ENCODE measurements around the gene FLT3. TPM values are rescaled to one million over a fixed set of nuclear protein-coding genes. Genes with fewer than 3 reads are reported as not detected.
A peak's percentile ranks its signal among the peaks of the same experiment; 100 is the strongest.

FLT3 gene
- total and polyA plus RNA-seq, 2 of the 13 experiments (the other 11 are each of a cell fraction or from before 2014, with no cell fraction given), result not detected

- TF ChIP-seq, protein P1, sequence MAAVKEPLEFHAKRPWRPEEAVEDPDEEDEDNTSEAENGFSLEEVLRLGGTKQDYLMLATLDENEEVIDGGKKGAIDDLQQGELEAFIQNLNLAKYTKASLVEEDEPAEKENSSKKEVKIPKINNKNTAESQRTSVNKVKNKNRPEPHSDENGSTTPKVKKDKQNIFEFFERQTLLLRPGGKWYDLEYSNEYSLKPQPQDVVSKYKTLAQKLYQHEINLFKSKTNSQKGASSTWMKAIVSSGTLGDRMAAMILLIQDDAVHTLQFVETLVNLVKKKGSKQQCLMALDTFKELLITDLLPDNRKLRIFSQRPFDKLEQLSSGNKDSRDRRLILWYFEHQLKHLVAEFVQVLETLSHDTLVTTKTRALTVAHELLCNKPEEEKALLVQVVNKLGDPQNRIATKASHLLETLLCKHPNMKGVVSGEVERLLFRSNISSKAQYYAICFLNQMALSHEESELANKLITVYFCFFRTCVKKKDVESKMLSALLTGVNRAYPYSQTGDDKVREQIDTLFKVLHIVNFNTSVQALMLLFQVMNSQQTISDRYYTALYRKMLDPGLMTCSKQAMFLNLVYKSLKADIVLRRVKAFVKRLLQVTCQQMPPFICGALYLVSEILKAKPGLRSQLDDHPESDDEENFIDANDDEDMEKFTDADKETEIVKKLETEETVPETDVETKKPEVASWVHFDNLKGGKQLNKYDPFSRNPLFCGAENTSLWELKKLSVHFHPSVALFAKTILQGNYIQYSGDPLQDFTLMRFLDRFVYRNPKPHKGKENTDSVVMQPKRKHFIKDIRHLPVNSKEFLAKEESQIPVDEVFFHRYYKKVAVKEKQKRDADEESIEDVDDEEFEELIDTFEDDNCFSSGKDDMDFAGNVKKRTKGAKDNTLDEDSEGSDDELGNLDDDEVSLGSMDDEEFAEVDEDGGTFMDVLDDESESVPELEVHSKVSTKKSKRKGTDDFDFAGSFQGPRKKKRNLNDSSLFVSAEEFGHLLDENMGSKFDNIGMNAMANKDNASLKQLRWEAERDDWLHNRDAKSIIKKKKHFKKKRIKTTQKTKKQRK (IDR thresholded peaks at IDR 0.05; ENCODE audit: low read length), result no peak
- TF ChIP-seq, protein P2, sequence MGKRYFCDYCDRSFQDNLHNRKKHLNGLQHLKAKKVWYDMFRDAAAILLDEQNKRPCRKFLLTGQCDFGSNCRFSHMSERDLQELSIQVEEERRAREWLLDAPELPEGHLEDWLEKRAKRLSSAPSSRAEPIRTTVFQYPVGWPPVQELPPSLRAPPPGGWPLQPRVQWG (CRISPR knock-in tag; IDR thresholded peaks at IDR 0.05; ENCODE audit: borderline replicate concordance, low read depth), result no peak
- TF ChIP-seq ZNF710 (CRISPR knock-in tag; IDR thresholded peaks at IDR 0.05; ENCODE audit: borderline replicate concordance) (0 out of 2 replicates have a peak, but pooled peaks have one; percentile 11), ZNF350 (CRISPR knock-in tag; IDR thresholded peaks at IDR 0.05; ENCODE audit: borderline replicate concordance, low read depth) (no peak), KAT2B (IDR thresholded peaks at IDR 0.05; ENCODE audit: borderline replicate concordance, low read depth, low read length) (no peak), ZNF737 (CRISPR knock-in tag; IDR thresholded peaks at IDR 0.05; ENCODE audit: borderline replicate concordance) (no peak), ZNF816 (CRISPR knock-in tag; IDR thresholded peaks at IDR 0.05; ENCODE audit: borderline replicate concordance) (no peak), ZNF552 (CRISPR knock-in tag; IDR thresholded peaks at IDR 0.05; ENCODE audit: borderline replicate concordance) (no peak), HMGXB4 (CRISPR knock-in tag; IDR thresholded peaks at IDR 0.05; ENCODE audit: borderline replicate concordance in 1 of 2, low read depth in 1 of 2) (peak in 1 of 2 experiments; percentile 74; a peak in 2 of 4 replicates), IRX3 (CRISPR knock-in tag; IDR thresholded peaks at IDR 0.05; ENCODE audit: borderline replicate concordance, low read depth) (no peak), ZNF839 (CRISPR knock-in tag; IDR thresholded peaks at IDR 0.05; ENCODE audit: borderline replicate concordance) (no peak), ZNF549 (CRISPR knock-in tag; IDR thresholded peaks at IDR 0.05) (no peak), ZNF331 (CRISPR knock-in tag; IDR thresholded peaks at IDR 0.05) (no peak), ZNF232 (CRISPR knock-in tag; IDR thresholded peaks at IDR 0.05; ENCODE audit: borderline replicate concordance) (no peak), ZNF101 (CRISPR knock-in tag; IDR thresholded peaks at IDR 0.05; ENCODE audit: borderline replicate concordance, low read depth) (no peak)
- TF ChIP-seq, protein P3, sequence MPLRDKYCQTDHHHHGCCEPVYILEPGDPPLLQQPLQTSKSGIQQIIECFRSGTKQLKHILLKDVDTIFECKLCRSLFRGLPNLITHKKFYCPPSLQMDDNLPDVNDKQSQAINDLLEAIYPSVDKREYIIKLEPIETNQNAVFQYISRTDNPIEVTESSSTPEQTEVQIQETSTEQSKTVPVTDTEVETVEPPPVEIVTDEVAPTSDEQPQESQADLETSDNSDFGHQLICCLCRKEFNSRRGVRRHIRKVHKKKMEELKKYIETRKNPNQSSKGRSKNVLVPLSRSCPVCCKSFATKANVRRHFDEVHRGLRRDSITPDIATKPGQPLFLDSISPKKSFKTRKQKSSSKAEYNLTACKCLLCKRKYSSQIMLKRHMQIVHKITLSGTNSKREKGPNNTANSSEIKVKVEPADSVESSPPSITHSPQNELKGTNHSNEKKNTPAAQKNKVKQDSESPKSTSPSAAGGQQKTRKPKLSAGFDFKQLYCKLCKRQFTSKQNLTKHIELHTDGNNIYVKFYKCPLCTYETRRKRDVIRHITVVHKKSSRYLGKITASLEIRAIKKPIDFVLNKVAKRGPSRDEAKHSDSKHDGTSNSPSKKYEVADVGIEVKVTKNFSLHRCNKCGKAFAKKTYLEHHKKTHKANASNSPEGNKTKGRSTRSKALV (CRISPR knock-in tag; IDR thresholded peaks at IDR 0.05), result no peak
- TF ChIP-seq, protein P4, sequence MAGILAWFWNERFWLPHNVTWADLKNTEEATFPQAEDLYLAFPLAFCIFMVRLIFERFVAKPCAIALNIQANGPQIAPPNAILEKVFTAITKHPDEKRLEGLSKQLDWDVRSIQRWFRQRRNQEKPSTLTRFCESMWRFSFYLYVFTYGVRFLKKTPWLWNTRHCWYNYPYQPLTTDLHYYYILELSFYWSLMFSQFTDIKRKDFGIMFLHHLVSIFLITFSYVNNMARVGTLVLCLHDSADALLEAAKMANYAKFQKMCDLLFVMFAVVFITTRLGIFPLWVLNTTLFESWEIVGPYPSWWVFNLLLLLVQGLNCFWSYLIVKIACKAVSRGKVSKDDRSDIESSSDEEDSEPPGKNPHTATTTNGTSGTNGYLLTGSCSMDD (CRISPR knock-in tag; IDR thresholded peaks at IDR 0.05), result no peak
These were observed 146.5 kb downstream of the FLT3 start (continued) for GRCh38 chr13:27953676-27954405.
